Liver (tissue), 9 donors: ENCODE data around the gene FOXJ2. TPM values are rescaled to one million over a fixed set of nuclear protein-coding genes. Genes with fewer than 3 reads are reported as not detected.

ENCODE experiments used
- DNase-seq: peaks from one replicate; pipeline ENCODE4 v3.0.0-alpha.2; 2017; ENCODE audit warnings: low spot score
- H3K27ac ChIP-seq, 2 donors: one replicate each; pipeline ENCODE4 v1.7.0; 2013; ENCODE audit warnings: inconsistent platforms in 2 of 2, low read length in 2 of 2, control low read depth in 1 of 2, low read depth in 1 of 2, mild to moderate bottlenecking in 1 of 2
- H3K27me3 ChIP-seq, 4 donors: one replicate each; pipeline versions ENCODE4 v1.6.1 to v1.7.0; 2013; ENCODE audit warnings: low read length in 3 of 4, inconsistent platforms in 1 of 4, mild to moderate bottlenecking in 1 of 4, moderate library complexity in 1 of 4; ENCODE audit not compliant: control insufficient read depth in 4 of 4, insufficient read depth in 4 of 4
- H3K36me3 ChIP-seq, 4 donors: one replicate each; pipeline versions ENCODE4 v1.6.1 to v1.7.0; 2013; ENCODE audit warnings: low read length in 3 of 4, mild to moderate bottlenecking in 3 of 4, low read depth in 1 of 4, moderate library complexity in 1 of 4; ENCODE audit not compliant: control insufficient read depth in 4 of 4, insufficient read depth in 3 of 4
- H3K4me1 ChIP-seq, 4 donors: one replicate each; pipeline versions ENCODE4 v1.6.1 to v1.7.0; 2013; ENCODE audit warnings: low read length in 3 of 4, mild to moderate bottlenecking in 3 of 4, moderate library complexity in 1 of 4; ENCODE audit not compliant: control insufficient read depth in 4 of 4, insufficient read depth in 4 of 4
- H3K4me3 ChIP-seq, 3 donors: one replicate each; pipeline versions ENCODE4 v1.6.1 to v1.7.0; 2013; ENCODE audit warnings: low read length in 3 of 3, control low read depth in 1 of 3, low read depth in 1 of 3, mild to moderate bottlenecking in 1 of 3
- H3K9ac ChIP-seq, 2 donors: one replicate each; pipeline ENCODE4 v1.7.0; 2013; ENCODE audit warnings: low read length in 2 of 2, mild to moderate bottlenecking in 2 of 2, moderate library complexity in 2 of 2, control low read depth in 1 of 2, low read depth in 1 of 2
- H3K9me3 ChIP-seq, 4 donors: one replicate each; pipeline versions ENCODE4 v1.6.1 to v1.7.0; 2013; ENCODE audit warnings: low read length in 3 of 4; ENCODE audit not compliant: control insufficient read depth in 4 of 4
- ATF3 ChIP-seq: IDR thresholded peaks from 2 replicates; pipeline ENCODE4 v1.6.1; 2016; ENCODE audit warnings: antibody characterized with exemption
- CTCF ChIP-seq: fragments of 150-350 bp; IDR thresholded peaks from 2 replicates; pipeline ENCODE4 v1.5.1; 2017; ENCODE audit warnings: improper control_type of control experiment, low read depth, low read length; ENCODE audit not compliant: missing input control
- EGR1 ChIP-seq, 2 donors: IDR thresholded peaks; 2 replicates each; pipeline ENCODE4 v1.6.1; 2016 to 2018; ENCODE audit warnings: antibody characterized with exemption in 2 of 2, low read depth in 2 of 2
- FOXA1 ChIP-seq: IDR thresholded peaks from 2 replicates; pipeline ENCODE4 v1.6.1; 2016; ENCODE audit warnings: antibody characterized with exemption
- FOXA2 ChIP-seq: IDR thresholded peaks from 2 replicates; pipeline ENCODE4 v1.6.1; 2016; ENCODE audit warnings: antibody characterized with exemption
- GABPA ChIP-seq, 2 donors: IDR thresholded peaks in 1 of 2; conservative IDR thresholded peaks in 1 of 2; 2 replicates each; pipeline ENCODE4 v1.6.1; 2016; ENCODE audit warnings: antibody characterized with exemption in 2 of 2, mild to moderate bottlenecking in 1 of 2, moderate library complexity in 1 of 2
- HNF4A ChIP-seq, 2 donors: conservative IDR thresholded peaks; 2 replicates each; pipeline ENCODE4 v1.6.1; 2016; ENCODE audit warnings: antibody characterized with exemption in 2 of 2, mild to moderate bottlenecking in 2 of 2
- HNF4G ChIP-seq: IDR thresholded peaks from 2 replicates; pipeline ENCODE4 v1.6.1; 2016; ENCODE audit warnings: antibody characterized with exemption
- JUND ChIP-seq, 2 donors: IDR thresholded peaks; 2 replicates each; pipeline ENCODE4 v1.6.1; 2016; ENCODE audit warnings: antibody characterized with exemption in 2 of 2
- MAX ChIP-seq: IDR thresholded peaks from 2 replicates; pipeline ENCODE4 v1.6.1; 2016; ENCODE audit warnings: antibody characterized with exemption
- NR2F2 ChIP-seq: IDR thresholded peaks from 2 replicates; pipeline ENCODE4 v1.6.1; 2016; ENCODE audit warnings: antibody characterized with exemption
- RAD21 ChIP-seq, 2 donors: IDR thresholded peaks; 2 replicates each; pipeline ENCODE4 v1.6.1; 2016; ENCODE audit warnings: antibody characterized with exemption in 2 of 2, mild to moderate bottlenecking in 2 of 2
- RXRA ChIP-seq, 2 donors: IDR thresholded peaks; 2 replicates each; pipeline ENCODE4 v1.6.1; 2017 to 2018; ENCODE audit warnings: antibody characterized with exemption in 2 of 2, mild to moderate bottlenecking in 1 of 2
- SP1 ChIP-seq: IDR thresholded peaks from 2 replicates; pipeline ENCODE4 v1.6.1; 2018; ENCODE audit warnings: antibody characterized with exemption, mild to moderate bottlenecking
- TAF1 ChIP-seq: conservative IDR thresholded peaks from 2 replicates; pipeline ENCODE4 v1.6.1; 2016; ENCODE audit warnings: antibody characterized with exemption, mild to moderate bottlenecking
- YY1 ChIP-seq: IDR thresholded peaks from 2 replicates; pipeline ENCODE4 v1.6.1; 2016; ENCODE audit warnings: antibody characterized with exemption, mild to moderate bottlenecking
- ZBTB33 ChIP-seq: IDR thresholded peaks from 2 replicates; pipeline ENCODE4 v1.6.1; 2016; ENCODE audit warnings: antibody characterized with exemption
- WGBS: extraction: QIAGEN DNeasy Blood & Tissue Kit; methylation state at CpG from one replicate; pipeline ENCODE4 v1.1.7; 2013; 5-methylcytosine and 5-hydroxymethylcytosine counted together
- polyA plus RNA-seq, 2 donors: library from polyadenylated mRNA; stranded (reverse) in 1 of 2; unstranded in 1 of 2; fragments of 200-250 nt in 1 of 2; fragments of >200 nt in 1 of 2; fragmentation: Nextera tagmentation in 1 of 2; extraction: Ambion mirVana in 1 of 2; gene quantifications; one replicate each; pipeline versions ENCODE4 v1.2.1 to v1.2.3, GENCODE V29; 2013 to 2015
- total RNA-seq, 2 donors: library from RNA; depleted of rRNA; stranded (reverse); fragments of >200 nt; gene quantifications; one replicate each; pipeline ENCODE4 v1.2.3, GENCODE V29; 2014
- donor health status: healthy.
- donor health status: healthy.
- donor health status: healthy.
- donor health status: healthy.
- donor health status: healthy.

The FOXJ2 gene
- total and polyA plus RNA-seq, 4 donors = 2.3 to 9.2 (median 3.7) TPM

- no peak for DNase-seq
- no peak overlapping the region for H3K4me3 ChIP-seq
- TF ChIP-seq ZBTB33 (no peak), MAX (no peak), CTCF (no peak), JUND (IDR thresholded peaks at IDR 0.05) (no peak), HNF4A (conservative IDR thresholded peaks at IDR 0.05) (no peak), ATF3 (no peak), HNF4G (no peak), EGR1 (IDR thresholded peaks at IDR 0.05; ENCODE audit: low read depth in 2 of 2) (no peak), GABPA (IDR thresholded peaks at IDR 0.05 in 1 of 2, conservative IDR thresholded peaks at IDR 0.05 in 1 of 2) (no peak), SP1 (no peak), TAF1 (no peak), FOXA2 (no peak), YY1 (no peak), FOXA1 (no peak), RAD21 (IDR thresholded peaks at IDR 0.05) (no peak), RXRA (IDR thresholded peaks at IDR 0.05) (no peak), NR2F2 (no peak)
- H3K9ac ChIP-seq = no peak overlapping the region
- peaks cover 8 to 54% (median 40%) of the 10 kb centered on the region in 4 donors for H3K4me1 ChIP-seq
- peaks cover 2 to 26% (median 13%) of the 10 kb centered on the region in 4 donors for H3K36me3 ChIP-seq
- 79% methylated on average over 6 of the region's 6 CpGs for WGBS
- no peak overlapping the region for H3K27ac ChIP-seq
- H3K9me3 ChIP-seq = no peaks in the 10 kb centered on the region
- no peaks in the 10 kb centered on the region for H3K27me3 ChIP-seq
These were observed 5.4 kb downstream of the FOXJ2 start for GRCh38 chr12:8037947-8038346.

GRCh38 chr12:8038659-8039114 lies 6.2 kb downstream of the FOXJ2 start:
- H3K4me1 ChIP-seq = peaks cover 4 to 46% (median 36%) of the 10 kb centered on the region in 4 donors
- H3K36me3 ChIP-seq = peaks cover 3 to 31% (median 19%) of the 10 kb centered on the region in 4 donors
- H3K27me3 ChIP-seq = no peaks in the 10 kb centered on the region
- no peak overlapping the region for H3K9ac ChIP-seq
- H3K27ac ChIP-seq = no peak overlapping the region
- WGBS = 48% methylated on average over 13 of the region's 13 CpGs
- DNase-seq = no peak
- TF ChIP-seq FOXA1 = no peak
- no peak for TF ChIP-seq HNF4G
- no peak for TF ChIP-seq HNF4A (conservative IDR thresholded peaks at IDR 0.05)
- TF ChIP-seq FOXA2 = no peak
- no peak for TF ChIP-seq CTCF
- H3K4me3 ChIP-seq = no peak overlapping the region
- no peaks in the 10 kb centered on the region for H3K9me3 ChIP-seq
